ENCODE data around the gene NADSYN1.

- TF ChIP-seq EZH2phosphoT487 (IDR thresholded peaks at IDR 0.05; ENCODE audit: insufficient read depth, low read depth) (no peak), EZH2 (IDR thresholded peaks at IDR 0.05; ENCODE audit: insufficient read depth, poor library complexity, severe bottlenecking) (no peak)
These were observed 95.7 kb downstream of the NADSYN1 start for GRCh38 chr11:71548716-71549151.
